Right ventricle myocardium superior (tissue), 1 donor: ENCODE results near the gene HIRA. TPM values are rescaled to one million over a fixed set of nuclear protein-coding genes. Genes with fewer than 3 reads are reported as not detected.

Experiments
- ATAC-seq: fragments of 200-7000 bp; cut with Tn5 transposase; one replicate; pipeline ENCODE4 v1.9.1; 2020; ENCODE audit warnings: mild to moderate bottlenecking; ENCODE audit not compliant: poor library complexity
- DNase-seq: peaks from one replicate; pipeline ENCODE4 v3.0.0-alpha.2; 2020
- intact Hi-C: fragments of 100-400 bp; cut with DNase I; formaldehyde crosslinking; loops from one replicate; pipeline ENCODE4 v1.11.2; 2022
- long read RNA-seq: library from polyadenylated mRNA; unstranded; transcript quantifications from one replicate; pipeline ENCODE4 v2.0.0, GENCODE V29; 2021
- total RNA-seq: library from RNA; stranded (reverse); fragmentation: NEBNext Ultra II Directional; extraction: Animal tissue kit (Norgen Biotek cat#: 25700); gene quantifications from one replicate; pipeline ENCODE4 v1.2.1, GENCODE V29; 2021
- donor health status: DM: no; HTN: yes; CAD: no; lungs with severe emphysema.

The HIRA gene
- 18.2 TPM for total RNA-seq
- long read RNA-seq, full-length matches to known transcripts = 3 of 21 reads
- long read RNA-seq, partial matches to known transcripts = 14 of 21 reads
- long read RNA-seq, other reads (novel, unspliced or antisense) = 4 of 21 reads

- intact Hi-C loops = no loop called here
- peak; percentile 86 for ATAC-seq
Measured at GRCh38 chr22:19431649-19432132, at the start of gene HIRA. Gene HIRA, minus strand, starts transcription at chr22:19431733. Its CDS starts 257 bp downstream, at chr22:19431476.

GRCh38 chr22:19480789-19481188 lies 49.3 kb upstream of the HIRA start:
- ATAC-seq (no peak), DNase-seq (no peak)
- intact Hi-C loops = no loop called here

More at GRCh38 chr22:19431649-19432132, at the start of gene HIRA:
- peak; percentile 88 for DNase-seq

- intact Hi-C loops = no loop called here
- ATAC-seq = no peak
- no peak for DNase-seq
Measured at GRCh38 chr22:19480173-19480568, 48.6 kb upstream of the HIRA start.

GRCh38 chr22:19479355-19480172 lies 48.0 kb upstream of the HIRA start, which contains the start of gene CDC45:
Gene CDC45, plus strand, starts transcription at chr22:19479920. Its CDS starts 49 bp downstream, at chr22:19479969.
- intact Hi-C loops = loop anchor here (10.0 kb wide), 1 partner anchor 95 kb away; no protein-coding TSS in a partner anchor
- peak; percentile 97 for ATAC-seq
- peak; percentile 97 for DNase-seq

- intact Hi-C loops = loop anchor here (10.0 kb wide), 1 partner anchor 94 kb away; no protein-coding TSS in a partner anchor
- DNase-seq (peak; percentile 90), ATAC-seq (peak; percentile 88)
Measured at GRCh38 chr22:19478901-19479354, 47.4 kb upstream of the HIRA start, which contains the start of gene UFD1. Gene UFD1, minus strand, starts transcription at chr22:19479193. Its CDS starts 108 bp downstream, at chr22:19479085.

- ATAC-seq = no peak
- no peak for DNase-seq
- intact Hi-C loops = loop anchor here (10.0 kb wide), 1 partner anchor 93 kb away; no protein-coding TSS in a partner anchor
Measured at GRCh38 chr22:19478045-19478900, 46.7 kb upstream of the HIRA start.

GRCh38 chr22:19477321-19478044 lies 46.0 kb upstream of the HIRA start:
- ATAC-seq (no peak), DNase-seq (no peak)
- intact Hi-C loops = loop anchor here (10.0 kb wide), 1 partner anchor 93 kb away; no protein-coding TSS in a partner anchor

GRCh38 chr22:19476023-19476422 lies 44.5 kb upstream of the HIRA start:
- DNase-seq (no peak), ATAC-seq (no peak)
- intact Hi-C loops = loop anchor here (10.0 kb wide), 1 partner anchor 91 kb away; no protein-coding TSS in a partner anchor

- no peak for ATAC-seq
- intact Hi-C loops = loop anchor here (10.0 kb wide), 1 partner anchor 89 kb away; no protein-coding TSS in a partner anchor
- no peak for DNase-seq
Measured at GRCh38 chr22:19473578-19473977, 42.0 kb upstream of the HIRA start.

GRCh38 chr22:19472233-19472632 lies 40.7 kb upstream of the HIRA start:
- intact Hi-C loops = loop anchor here (10.0 kb wide), 1 partner anchor 87 kb away; no protein-coding TSS in a partner anchor
- DNase-seq = no peak
- no peak for ATAC-seq

- intact Hi-C loops = loop anchor here (10.0 kb wide), 1 partner anchor 87 kb away; no protein-coding TSS in a partner anchor
- ATAC-seq (no peak), DNase-seq (no peak)
Measured at GRCh38 chr22:19471572-19471971, 40.0 kb upstream of the HIRA start.

- intact Hi-C loops = loop anchor here (10.0 kb wide), 1 partner anchor 85 kb away; no protein-coding TSS in a partner anchor
- DNase-seq = no peak
- ATAC-seq = no peak
Measured at GRCh38 chr22:19470010-19470409, 38.5 kb upstream of the HIRA start.

- DNase-seq = no peak
- ATAC-seq = no peak
- intact Hi-C loops = no loop called here
Measured at GRCh38 chr22:19469421-19469820, 37.9 kb upstream of the HIRA start.

- intact Hi-C loops = no loop called here
- ATAC-seq = no peak
Measured at GRCh38 chr22:19467912-19468311, 36.4 kb upstream of the HIRA start.

GRCh38 chr22:19466848-19467752 lies 35.6 kb upstream of the HIRA start:
- DNase-seq (no peak), ATAC-seq (no peak)
- intact Hi-C loops = no loop called here

More at GRCh38 chr22:19467912-19468311, 36.4 kb upstream of the HIRA start:
- no peak for DNase-seq

GRCh38 chr22:19466126-19466716 lies 34.7 kb upstream of the HIRA start:
- no peak for DNase-seq
- ATAC-seq = no peak
- intact Hi-C loops = no loop called here
